ENCODE results near the gene SPATA13. TPM values are rescaled to one million over a fixed set of nuclear protein-coding genes. Genes with fewer than 3 reads are reported as not detected.

SPATA13 gene
- polyA plus RNA-seq, 1 experiment, result 3.6 TPM

- ChIA-PET POLR2A (no interaction called here), CTCF (interaction anchor here (1.1 kb wide), 1 partner anchor 101 kb away, joined by 4 read pairs; no protein-coding TSS in a partner anchor)
- DNase-seq (ENCODE audit: low read depth), result no peak
Observed at GRCh38 chr13:24127116-24127631, 33.3 kb upstream of the SPATA13 start.

DNA sequence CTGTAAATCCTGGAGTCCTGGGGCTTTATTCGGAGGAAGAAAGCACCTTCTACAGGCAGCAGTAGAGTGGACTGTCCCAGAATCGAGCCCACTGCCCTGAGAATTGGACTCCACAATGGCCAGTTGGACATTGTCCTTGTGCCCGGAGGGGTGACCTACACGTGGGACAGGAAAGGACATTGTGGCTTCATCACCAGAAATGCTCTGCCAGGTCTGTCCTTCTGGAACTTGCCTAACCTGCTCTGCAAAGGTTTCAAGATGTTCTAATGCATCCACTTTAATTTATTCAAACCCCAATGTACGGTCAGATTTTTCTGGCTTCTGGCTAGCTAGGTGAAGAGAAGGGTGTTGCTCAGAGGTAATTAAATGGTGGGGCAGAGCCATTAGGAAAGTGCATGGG is 32.4 kb upstream of the SPATA13 start:
- H3K4me3 ChIP-seq (ENCODE audit: low read depth, low read length), result no peak overlapping the region
- CTCF ChIA-PET, result interaction anchor here (1.1 kb wide), 1 partner anchor 101 kb away, joined by 4 read pairs; no protein-coding TSS in a partner anchor
- TF ChIP-seq, protein P1, sequence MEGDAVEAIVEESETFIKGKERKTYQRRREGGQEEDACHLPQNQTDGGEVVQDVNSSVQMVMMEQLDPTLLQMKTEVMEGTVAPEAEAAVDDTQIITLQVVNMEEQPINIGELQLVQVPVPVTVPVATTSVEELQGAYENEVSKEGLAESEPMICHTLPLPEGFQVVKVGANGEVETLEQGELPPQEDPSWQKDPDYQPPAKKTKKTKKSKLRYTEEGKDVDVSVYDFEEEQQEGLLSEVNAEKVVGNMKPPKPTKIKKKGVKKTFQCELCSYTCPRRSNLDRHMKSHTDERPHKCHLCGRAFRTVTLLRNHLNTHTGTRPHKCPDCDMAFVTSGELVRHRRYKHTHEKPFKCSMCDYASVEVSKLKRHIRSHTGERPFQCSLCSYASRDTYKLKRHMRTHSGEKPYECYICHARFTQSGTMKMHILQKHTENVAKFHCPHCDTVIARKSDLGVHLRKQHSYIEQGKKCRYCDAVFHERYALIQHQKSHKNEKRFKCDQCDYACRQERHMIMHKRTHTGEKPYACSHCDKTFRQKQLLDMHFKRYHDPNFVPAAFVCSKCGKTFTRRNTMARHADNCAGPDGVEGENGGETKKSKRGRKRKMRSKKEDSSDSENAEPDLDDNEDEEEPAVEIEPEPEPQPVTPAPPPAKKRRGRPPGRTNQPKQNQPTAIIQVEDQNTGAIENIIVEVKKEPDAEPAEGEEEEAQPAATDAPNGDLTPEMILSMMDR (IDR thresholded peaks at IDR 0.05; ENCODE audit: insufficient read depth, low read depth, low read length), result no peak
- no peak for DNase-seq (ENCODE audit: low read depth)
- H3K36me3 ChIP-seq (ENCODE audit: control insufficient read depth, insufficient read depth, low read length), result no peaks in the 10 kb centered on the region
- H3K27me3 ChIP-seq (ENCODE audit: control insufficient read depth, insufficient read depth, low read length), result peaks cover 3% of the 10 kb centered on the region; the same call in 1 of the 2 replicates
- POLR2A ChIA-PET, result no interaction called here

More at GRCh38 chr13:24127116-24127631, 33.3 kb upstream of the SPATA13 start:
- no peaks in the 10 kb centered on the region for H3K36me3 ChIP-seq (ENCODE audit: control insufficient read depth, insufficient read depth, low read length)
- peaks cover 3% of the 10 kb centered on the region; the same call in 1 of the 2 replicates for H3K27me3 ChIP-seq (ENCODE audit: control insufficient read depth, insufficient read depth, low read length)
- TF ChIP-seq, protein P1 (IDR thresholded peaks at IDR 0.05; ENCODE audit: insufficient read depth, low read depth, low read length), result no peak
- H3K4me3 ChIP-seq (ENCODE audit: low read depth, low read length), result no peak overlapping the region

DNA sequence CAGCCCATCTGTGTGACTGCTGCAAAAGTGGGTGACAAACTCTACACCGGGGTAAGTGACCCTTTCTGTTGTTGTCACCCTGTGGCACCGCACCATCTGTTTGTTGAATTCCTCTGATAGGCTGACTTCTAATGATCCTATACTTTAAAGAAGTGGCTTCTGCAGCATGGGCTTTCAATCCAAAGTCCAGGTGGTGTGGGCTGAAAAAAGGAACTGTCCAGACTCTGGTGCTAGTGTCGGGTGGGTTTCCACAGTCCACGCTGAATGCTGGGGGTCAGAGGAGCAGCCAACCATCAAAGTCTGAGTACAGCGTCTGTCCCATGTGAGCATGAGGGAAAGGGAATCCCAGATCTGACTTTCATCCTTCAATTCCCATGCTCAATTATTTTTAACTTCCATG is 31.6 kb upstream of the SPATA13 start:
- DNase-seq (ENCODE audit: low read depth), result no peak
- ChIA-PET CTCF (no interaction called here), POLR2A (no interaction called here)
- H3K4me3 ChIP-seq (ENCODE audit: low read depth, low read length), result no peak overlapping the region
- H3K27me3 ChIP-seq (ENCODE audit: control insufficient read depth, insufficient read depth, low read length), result peaks cover 3% of the 10 kb centered on the region; the same call in 1 of the 2 replicates
- TF ChIP-seq, protein P1 (IDR thresholded peaks at IDR 0.05; ENCODE audit: insufficient read depth, low read depth, low read length), result no peak
- no peaks in the 10 kb centered on the region for H3K36me3 ChIP-seq (ENCODE audit: control insufficient read depth, insufficient read depth, low read length)

- TF ChIP-seq, protein P1 (IDR thresholded peaks at IDR 0.05; ENCODE audit: insufficient read depth, low read depth, low read length), result no peak
- Histone ChIP-seq H3K36me3 (ENCODE audit: control insufficient read depth, insufficient read depth, low read length) (no peaks in the 10 kb centered on the region), H3K4me3 (ENCODE audit: low read depth, low read length) (no peak overlapping the region), H3K27me3 (ENCODE audit: control insufficient read depth, insufficient read depth, low read length) (no peaks in the 10 kb centered on the region)
- ChIA-PET CTCF (interaction anchor here (1.2 to 1.7 kb wide), 2 partner anchors 10 to 16 kb away, joined by 3 to 7 read pairs; no protein-coding TSS in a partner anchor), POLR2A (no interaction called here)
- DNase-seq (ENCODE audit: low read depth), result no peak
Observed at GRCh38 chr13:24129914-24130774, 30.4 kb upstream of the SPATA13 start.

- ChIA-PET CTCF (interaction anchor here (0.6 to 1.7 kb wide), 2 partner anchors 12 to 83 kb away, joined by 3 to 7 read pairs; no protein-coding TSS in a partner anchor), POLR2A (no interaction called here)
- Histone ChIP-seq H3K4me3 (ENCODE audit: low read depth, low read length) (no peak overlapping the region), H3K36me3 (ENCODE audit: control insufficient read depth, insufficient read depth, low read length) (no peaks in the 10 kb centered on the region), H3K27me3 (ENCODE audit: control insufficient read depth, insufficient read depth, low read length) (no peaks in the 10 kb centered on the region)
- DNase-seq (ENCODE audit: low read depth), result no peak
- TF ChIP-seq, protein P1 (IDR thresholded peaks at IDR 0.05; ENCODE audit: insufficient read depth, low read depth, low read length), result no peak
Observed at GRCh38 chr13:24131749-24132148, 28.8 kb upstream of the SPATA13 start.
